Neutrophil (primary cell): ENCODE measurements around the gene AUNIP.

Experiments
- H3K27ac ChIP-seq: fragments of 200-600 bp; sonication (generic); 2 replicates; pipeline ENCODE4 v1.5.1; 2016; ENCODE audit warnings: mild to moderate bottlenecking, moderate library complexity
- H3K27me3 ChIP-seq: fragments of 200-600 bp; sonication (generic); 2 replicates; pipeline ENCODE4 v1.6.0; 2016; ENCODE audit warnings: mild to moderate bottlenecking
- H3K36me3 ChIP-seq: fragments of 200-600 bp; sonication (generic); 2 replicates; pipeline ENCODE4 v1.5.1; 2017
- H3K4me1 ChIP-seq, 2 experiments: fragments of 200-600 bp in 1 of 2; sonication (generic) in 1 of 2; 1 replicate in 1 of 2; 2 replicates in 1 of 2; pipeline versions ENCODE4 v1.5.1 to v1.6.1; 2013 to 2016; ENCODE audit warnings: low read depth in 1 of 2, low read length in 1 of 2, mild to moderate bottlenecking in 1 of 2, moderate library complexity in 1 of 2; ENCODE audit not compliant: control insufficient read depth in 1 of 2, insufficient read depth in 1 of 2
- H3K4me3 ChIP-seq, 2 experiments: fragments of 200-600 bp in 1 of 2; sonication (generic) in 1 of 2; 1 replicate in 1 of 2; 2 replicates in 1 of 2; pipeline ENCODE4 v1.5.1; 2013 to 2016; ENCODE audit warnings: low read depth in 1 of 2, low read length in 1 of 2, mild to moderate bottlenecking in 1 of 2, moderate library complexity in 1 of 2
- H3K9me3 ChIP-seq: fragments of 200-600 bp; sonication (generic); 2 replicates; pipeline ENCODE4 v1.5.1; 2016
- CTCF ChIP-seq: fragments of 200-600 bp; sonication (generic); IDR thresholded peaks from 2 replicates; pipeline ENCODE4 v1.5.1; 2016; ENCODE audit warnings: antibody characterized with exemption

AUNIP gene

GRCh38 chr1:25795946-25796810 lies 63.1 kb downstream of the AUNIP start:
- no peaks in the 10 kb centered on the region for H3K9me3 ChIP-seq
- TF ChIP-seq CTCF = no peak
- peaks cover 10% of the 10 kb centered on the region in 2 experiments for H3K4me1 ChIP-seq
- H3K27ac ChIP-seq = no peak overlapping the region
- no peaks in the 10 kb centered on the region for H3K36me3 ChIP-seq
- no peak overlapping the region for H3K4me3 ChIP-seq
- H3K27me3 ChIP-seq = peaks cover 7% of the 10 kb centered on the region

GRCh38 chr1:25795211-25795610 lies 64.0 kb downstream of the AUNIP start:
- Histone ChIP-seq H3K27me3 (no peaks in the 10 kb centered on the region), H3K4me1 (peaks cover 3% of the 10 kb centered on the region in 2 experiments), H3K27ac (no peak overlapping the region), H3K9me3 (no peaks in the 10 kb centered on the region), H3K4me3 (no peak overlapping the region), H3K36me3 (no peaks in the 10 kb centered on the region)
- TF ChIP-seq CTCF = no peak

- no peaks in the 10 kb centered on the region for H3K4me1 ChIP-seq
- H3K27ac ChIP-seq = no peak overlapping the region
- H3K9me3 ChIP-seq = no peaks in the 10 kb centered on the region
- H3K27me3 ChIP-seq = no peaks in the 10 kb centered on the region
- no peaks in the 10 kb centered on the region for H3K36me3 ChIP-seq
- H3K4me3 ChIP-seq = no peak overlapping the region
- no peak for TF ChIP-seq CTCF
These were observed 64.9 kb downstream of the AUNIP start for GRCh38 chr1:25794325-25794724.

GRCh38 chr1:25793585-25794170 lies 65.6 kb downstream of the AUNIP start:
- Histone ChIP-seq H3K4me1 (no peaks in the 10 kb centered on the region), H3K27me3 (no peaks in the 10 kb centered on the region), H3K27ac (no peak overlapping the region)

GRCh38 chr1:25792115-25792514 lies 67.1 kb downstream of the AUNIP start:
- H3K4me1 ChIP-seq = no peaks in the 10 kb centered on the region
- no peak overlapping the region for H3K27ac ChIP-seq
- no peaks in the 10 kb centered on the region for H3K36me3 ChIP-seq
- no peak overlapping the region for H3K4me3 ChIP-seq
- no peaks in the 10 kb centered on the region for H3K27me3 ChIP-seq
- H3K9me3 ChIP-seq = no peaks in the 10 kb centered on the region
- TF ChIP-seq CTCF = no peak

More at GRCh38 chr1:25793585-25794170, 65.6 kb downstream of the AUNIP start:
- Histone ChIP-seq H3K36me3 (no peaks in the 10 kb centered on the region), H3K4me3 (no peak overlapping the region), H3K9me3 (no peaks in the 10 kb centered on the region)
- no peak for TF ChIP-seq CTCF
